Measurements from ENCODE around the gene BRME1. TPM values are rescaled to one million over a fixed set of nuclear protein-coding genes. Genes with fewer than 3 reads are reported as not detected.

The BRME1 gene
- total and polyA plus RNA-seq, 2 of the 13 experiments (the other 11 are each of a cell fraction or from before 2014, with no cell fraction given), result 0.74 to 1.5 TPM

- TF ChIP-seq, protein P1, sequence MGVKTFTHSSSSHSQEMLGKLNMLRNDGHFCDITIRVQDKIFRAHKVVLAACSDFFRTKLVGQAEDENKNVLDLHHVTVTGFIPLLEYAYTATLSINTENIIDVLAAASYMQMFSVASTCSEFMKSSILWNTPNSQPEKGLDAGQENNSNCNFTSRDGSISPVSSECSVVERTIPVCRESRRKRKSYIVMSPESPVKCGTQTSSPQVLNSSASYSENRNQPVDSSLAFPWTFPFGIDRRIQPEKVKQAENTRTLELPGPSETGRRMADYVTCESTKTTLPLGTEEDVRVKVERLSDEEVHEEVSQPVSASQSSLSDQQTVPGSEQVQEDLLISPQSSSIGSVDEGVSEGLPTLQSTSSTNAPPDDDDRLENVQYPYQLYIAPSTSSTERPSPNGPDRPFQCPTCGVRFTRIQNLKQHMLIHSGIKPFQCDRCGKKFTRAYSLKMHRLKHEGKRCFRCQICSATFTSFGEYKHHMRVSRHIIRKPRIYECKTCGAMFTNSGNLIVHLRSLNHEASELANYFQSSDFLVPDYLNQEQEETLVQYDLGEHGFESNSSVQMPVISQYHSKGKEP (CRISPR knock-in tag; IDR thresholded peaks at IDR 0.05), result no peak
- TF ChIP-seq ZEB1 (IDR thresholded peaks at IDR 0.05; ENCODE audit: insufficient replicate concordance, low read depth), result no peak
- no peak for TF ChIP-seq RBAK (CRISPR knock-in tag; IDR thresholded peaks at IDR 0.05)
- TF ChIP-seq RAD51 (IDR thresholded peaks at IDR 0.05; ENCODE audit: borderline replicate concordance), result no peak
- peak; percentile 63; the same call in 1 of the 2 replicates for TF ChIP-seq MYC (CRISPR knock-in tag; IDR thresholded peaks at IDR 0.05; ENCODE audit: borderline replicate concordance)
- no peak for TF ChIP-seq ZNF180 (CRISPR knock-in tag; IDR thresholded peaks at IDR 0.05; ENCODE audit: borderline replicate concordance, low read depth)
- no peak for TF ChIP-seq ZNF329 (CRISPR knock-in tag; IDR thresholded peaks at IDR 0.05; ENCODE audit: low read depth)
- no peak for TF ChIP-seq ZFP37 (CRISPR knock-in tag; IDR thresholded peaks at IDR 0.05; ENCODE audit: borderline replicate concordance)
- no peak for TF ChIP-seq MTF1 (CRISPR knock-in tag; IDR thresholded peaks at IDR 0.05)
- TF ChIP-seq RARA (CRISPR knock-in tag; IDR thresholded peaks at IDR 0.05), result 0 out of 2 replicates have a peak, but pooled peaks have one; percentile 7
- peak; percentile 80; the same call in 1 of the 2 replicates for TF ChIP-seq ZKSCAN8 (CRISPR knock-in tag; IDR thresholded peaks at IDR 0.05; ENCODE audit: borderline replicate concordance)
- no peak for TF ChIP-seq MATR3 (CRISPR knock-in tag; IDR thresholded peaks at IDR 0.05)
- no peak for TF ChIP-seq ZNF75D (CRISPR knock-in tag; IDR thresholded peaks at IDR 0.05; ENCODE audit: borderline replicate concordance)
- TF ChIP-seq ZNF431 (CRISPR knock-in tag; IDR thresholded peaks at IDR 0.05; ENCODE audit: borderline replicate concordance, low read depth), result no peak
- TF ChIP-seq SAP130 (CRISPR knock-in tag; IDR thresholded peaks at IDR 0.05; ENCODE audit: low read depth), result peak; percentile 80
- peak; percentile 99 for TF ChIP-seq STAG1 (CRISPR knock-in tag; IDR thresholded peaks at IDR 0.05)
- no peak for TF ChIP-seq REST (IDR thresholded peaks at IDR 0.05; ENCODE audit: borderline replicate concordance in 1 of 2, low read depth in 1 of 2, low read length in 2 of 2)
- TF ChIP-seq RELA (CRISPR knock-in tag; IDR thresholded peaks at IDR 0.05), result peak; percentile 70; the same call in 1 of the 2 replicates
- TF ChIP-seq CEBPB (IDR thresholded peaks at IDR 0.05; ENCODE audit: borderline replicate concordance, low read depth, low read length), result no peak
- no peak for TF ChIP-seq SMYD3 (CRISPR knock-in tag; IDR thresholded peaks at IDR 0.05)
- TF ChIP-seq SNRNP70 (IDR thresholded peaks at IDR 0.05; ENCODE audit: low read depth, low read length), result no peak
- TF ChIP-seq POLR2AphosphoS2 (IDR thresholded peaks at IDR 0.05; ENCODE audit: low read depth, low read length), result no peak
- TF ChIP-seq HNF4G (IDR thresholded peaks at IDR 0.05; ENCODE audit: borderline replicate concordance, low read depth, low read length), result no peak
- TF ChIP-seq HNF4G (CRISPR knock-in tag; IDR thresholded peaks at IDR 0.05; ENCODE audit: borderline replicate concordance, low read depth), result no peak
- TF ChIP-seq ZNF713 (CRISPR knock-in tag; IDR thresholded peaks at IDR 0.05), result no peak
- TF ChIP-seq DR1 (CRISPR knock-in tag; IDR thresholded peaks at IDR 0.05), result no peak
These were observed 25.6 kb downstream of the BRME1 start (continued) for GRCh38 chr19:13880059-13881043.
